Measurements from ENCODE around the gene FN3KRP.

Gene FN3KRP

GRCh38 chr17:82686366-82687324, 29.9 kb upstream of the FN3KRP start:
- DNase-seq (ENCODE audit: extremely low read depth, insufficient read length): no peak
- H3K27me3 ChIP-seq (replicated peaks; ENCODE audit: control insufficient read depth, insufficient read depth, low read length): no peaks in the 10 kb centered on the region
- no peak overlapping the region for H3K4me3 ChIP-seq (replicated peaks; ENCODE audit: low read depth, low read length)
- TF ChIP-seq CTCF (IDR thresholded peaks at IDR 0.05; ENCODE audit: insufficient read depth, low read length, poor library complexity, severe bottlenecking): no peak
- no peaks in the 10 kb centered on the region for H3K36me3 ChIP-seq (ENCODE audit: control insufficient read depth, insufficient read depth, low read length)

- Histone ChIP-seq H3K4me3 (replicated peaks; ENCODE audit: low read depth, low read length) (no peak overlapping the region), H3K27me3 (replicated peaks; ENCODE audit: control insufficient read depth, insufficient read depth, low read length) (no peaks in the 10 kb centered on the region), H3K36me3 (ENCODE audit: control insufficient read depth, insufficient read depth, low read length) (no peaks in the 10 kb centered on the region)
- DNase-seq (ENCODE audit: extremely low read depth, insufficient read length): no peak
- no peak for TF ChIP-seq CTCF (IDR thresholded peaks at IDR 0.05; ENCODE audit: insufficient read depth, low read length, poor library complexity, severe bottlenecking)
Measured at GRCh38 chr17:82687375-82687861, 29.1 kb upstream of the FN3KRP start.

GRCh38 chr17:82687871-82688270, 28.6 kb upstream of the FN3KRP start:
- DNase-seq (ENCODE audit: extremely low read depth, insufficient read length): no peak
- Histone ChIP-seq H3K4me3 (replicated peaks; ENCODE audit: low read depth, low read length) (no peak overlapping the region), H3K27me3 (replicated peaks; ENCODE audit: control insufficient read depth, insufficient read depth, low read length) (no peaks in the 10 kb centered on the region), H3K36me3 (ENCODE audit: control insufficient read depth, insufficient read depth, low read length) (no peaks in the 10 kb centered on the region)
- no peak for TF ChIP-seq CTCF (IDR thresholded peaks at IDR 0.05; ENCODE audit: insufficient read depth, low read length, poor library complexity, severe bottlenecking)

- DNase-seq (ENCODE audit: extremely low read depth, insufficient read length): no peak
- Histone ChIP-seq H3K27me3 (replicated peaks; ENCODE audit: control insufficient read depth, insufficient read depth, low read length) (no peaks in the 10 kb centered on the region), H3K4me3 (replicated peaks; ENCODE audit: low read depth, low read length) (no peak overlapping the region), H3K36me3 (ENCODE audit: control insufficient read depth, insufficient read depth, low read length) (no peaks in the 10 kb centered on the region)
- no peak for TF ChIP-seq CTCF (IDR thresholded peaks at IDR 0.05; ENCODE audit: insufficient read depth, low read length, poor library complexity, severe bottlenecking)
Measured at GRCh38 chr17:82689077-82689476, 27.4 kb upstream of the FN3KRP start.

- Histone ChIP-seq H3K27me3 (replicated peaks; ENCODE audit: control insufficient read depth, insufficient read depth, low read length) (no peaks in the 10 kb centered on the region), H3K36me3 (ENCODE audit: control insufficient read depth, insufficient read depth, low read length) (no peaks in the 10 kb centered on the region), H3K4me3 (replicated peaks; ENCODE audit: low read depth, low read length) (no peak overlapping the region)
- no peak for TF ChIP-seq CTCF (IDR thresholded peaks at IDR 0.05; ENCODE audit: insufficient read depth, low read length, poor library complexity, severe bottlenecking)
- no peak for DNase-seq (ENCODE audit: extremely low read depth, insufficient read length)
Measured at GRCh38 chr17:82690786-82691489, 25.6 kb upstream of the FN3KRP start.
